ENCODE results near the gene TYSND1. TPM values are rescaled to one million over a fixed set of nuclear protein-coding genes. Genes with fewer than 3 reads are reported as not detected.

The TYSND1 gene
- total and polyA plus RNA-seq, 9 donors, result 3.6 to 6.4 (median 4.7) TPM

Other genes with a start within 250 kb of the TYSND1 start
- 18.5 TPM for gene MACROH2A2, start 93.9 kb downstream of the TYSND1 start, total RNA-seq
- 10 to 100 TPM; 18.9 to 33.7 (median 26.4) TPM for gene MACROH2A2, start 93.9 kb downstream of the TYSND1 start, polyA plus RNA-seq (ENCODE audit: insufficient read depth in 1 of 8, insufficient read length in 8 of 8, low replicate concordance in 1 of 8)
- 1.9 TPM for gene AIFM2, start 13.9 kb downstream of the TYSND1 start, total RNA-seq
- 1 to 10 TPM; 2.3 to 3.3 (median 2.6) TPM for gene AIFM2, start 13.9 kb downstream of the TYSND1 start, polyA plus RNA-seq (ENCODE audit: insufficient read depth in 1 of 8, insufficient read length in 8 of 8, low replicate concordance in 1 of 8)
- 126 TPM for gene SAR1A, start 23.8 kb upstream of the TYSND1 start, total RNA-seq
- gene SAR1A, start 23.8 kb upstream of the TYSND1 start, polyA plus RNA-seq (ENCODE audit: insufficient read depth in 1 of 8, insufficient read length in 8 of 8, low replicate concordance in 1 of 8), result 100 to 1,000 TPM in 6 of 8 donors, 10 to 100 TPM in 2; 88.7 to 127 (median 109) TPM
- gene PPA1, start 86.7 kb upstream of the TYSND1 start, total RNA-seq, result 99.5 TPM
- gene PPA1, start 86.7 kb upstream of the TYSND1 start, polyA plus RNA-seq (ENCODE audit: insufficient read depth in 1 of 8, insufficient read length in 8 of 8, low replicate concordance in 1 of 8), result 10 to 100 TPM; 70.6 to 90.6 (median 75.9) TPM
- gene NPFFR1, start 137.3 kb upstream of the TYSND1 start, total RNA-seq, result not detected
- gene NPFFR1, start 137.3 kb upstream of the TYSND1 start, polyA plus RNA-seq (ENCODE audit: insufficient read depth in 1 of 8, insufficient read length in 8 of 8, low replicate concordance in 1 of 8), result under 1 TPM; 0.02 to 0.14 (median 0.05) TPM
- 25.6 TPM for gene LRRC20, start 235.9 kb upstream of the TYSND1 start, total RNA-seq
- 10 to 100 TPM; 20.8 to 41.1 (median 32.5) TPM for gene LRRC20, start 235.9 kb upstream of the TYSND1 start, polyA plus RNA-seq (ENCODE audit: insufficient read depth in 1 of 8, insufficient read length in 8 of 8, low replicate concordance in 1 of 8)

Data from muscle of leg (tissue), 9 donors.